Measurements from ENCODE around the gene SAXO1.
"Not testable (repeated sequence)": the region's sequence is repeated elsewhere in the genome, so short reads cannot be mapped to it uniquely, and the experiment has no call there.

Gene SAXO1

DNA sequence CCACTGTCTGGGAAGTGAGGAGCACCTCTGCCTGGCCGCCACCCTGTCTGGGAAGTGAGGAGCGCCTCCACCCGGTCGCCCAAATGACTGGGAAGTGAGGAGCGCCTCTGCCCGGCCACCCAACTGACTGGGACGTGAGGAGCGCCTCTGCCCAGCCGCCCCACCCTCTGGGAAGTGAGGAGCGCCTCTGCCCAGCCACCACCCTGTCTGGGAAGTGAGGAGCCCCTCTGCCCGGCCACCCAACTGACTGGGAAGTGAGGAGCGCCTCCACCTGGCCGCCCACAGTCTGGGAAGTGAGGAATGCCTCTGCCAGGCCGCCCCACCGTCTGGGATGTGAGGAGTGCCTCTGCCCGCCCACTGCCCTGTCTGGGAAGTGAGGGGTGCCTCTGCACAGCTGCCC, 32.9 kb downstream of the SAXO1 start:
- no peak for DNase-seq (ENCODE audit: low read depth, low spot score)

DNA sequence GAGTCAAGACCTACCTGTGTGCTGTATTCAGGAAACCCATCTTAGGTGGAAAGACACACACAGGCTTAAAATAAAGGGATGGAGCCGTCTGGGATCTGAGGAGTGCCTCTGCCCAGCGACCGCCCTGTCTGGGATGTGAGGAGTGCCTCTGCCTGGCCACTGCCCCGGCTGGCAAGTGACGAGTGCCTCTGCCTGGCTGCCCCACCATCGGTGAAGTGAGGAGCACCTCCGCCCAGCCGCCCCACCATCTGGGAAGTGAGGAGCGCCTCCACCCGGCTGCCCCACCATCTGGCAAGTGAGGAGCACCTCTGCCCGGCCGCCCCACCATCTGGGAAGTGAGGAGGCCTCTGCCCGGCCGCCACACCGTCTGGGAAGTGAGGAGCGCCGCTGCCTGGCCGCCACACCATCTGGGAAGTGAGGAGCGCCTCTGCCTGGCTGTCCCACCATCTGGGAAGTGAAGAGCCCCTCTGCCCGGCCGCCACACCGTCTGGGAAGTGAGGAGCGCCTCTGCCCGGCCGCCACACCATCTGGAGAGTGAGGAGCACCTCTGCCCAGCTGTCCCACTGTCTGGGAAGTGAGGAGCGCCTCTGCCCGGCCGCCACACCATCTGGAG, 33.7 kb downstream of the SAXO1 start:
- no peak for DNase-seq (ENCODE audit: low read depth, low spot score)

DNA sequence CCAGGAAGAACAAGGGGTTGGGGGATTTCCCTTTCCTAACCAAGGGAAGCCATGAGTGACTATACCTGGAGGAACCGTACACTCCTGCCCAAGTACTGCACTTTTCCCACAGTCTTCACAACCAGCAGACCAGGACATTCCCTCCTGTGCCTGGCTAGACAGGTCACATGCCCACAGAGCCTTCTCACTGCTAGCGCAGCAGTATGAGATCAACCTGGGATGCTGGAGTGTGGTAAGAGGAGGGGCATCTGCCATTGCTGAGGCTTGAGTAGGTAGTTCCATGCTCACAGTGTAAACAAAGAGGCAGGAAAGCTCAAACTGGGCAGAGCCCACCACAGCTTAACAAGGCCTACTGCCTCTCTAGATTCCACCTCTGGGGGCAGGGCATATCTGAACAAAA, 35.9 kb downstream of the SAXO1 start:
- DNase-seq (ENCODE audit: low read depth, low spot score): no peak

DNA sequence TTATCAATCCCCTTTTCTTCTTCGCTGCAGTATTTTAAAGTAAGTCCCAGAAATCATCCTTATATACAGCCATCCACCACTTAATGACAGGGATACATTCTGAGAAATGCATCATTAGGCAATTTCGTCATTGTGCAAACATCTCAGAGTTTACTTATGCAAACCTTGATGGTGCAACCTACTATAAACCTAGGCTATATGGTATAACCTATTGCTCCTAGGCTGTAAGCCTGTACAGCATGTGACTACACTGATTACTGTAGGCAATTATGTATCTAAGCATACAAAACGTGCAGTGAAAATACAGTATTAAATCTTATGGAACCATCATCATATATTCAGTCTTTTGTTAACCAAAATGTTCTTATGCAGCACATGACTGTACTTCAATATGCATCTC, 36.8 kb downstream of the SAXO1 start:
- DNase-seq (ENCODE audit: low read depth, low spot score): no peak

DNA sequence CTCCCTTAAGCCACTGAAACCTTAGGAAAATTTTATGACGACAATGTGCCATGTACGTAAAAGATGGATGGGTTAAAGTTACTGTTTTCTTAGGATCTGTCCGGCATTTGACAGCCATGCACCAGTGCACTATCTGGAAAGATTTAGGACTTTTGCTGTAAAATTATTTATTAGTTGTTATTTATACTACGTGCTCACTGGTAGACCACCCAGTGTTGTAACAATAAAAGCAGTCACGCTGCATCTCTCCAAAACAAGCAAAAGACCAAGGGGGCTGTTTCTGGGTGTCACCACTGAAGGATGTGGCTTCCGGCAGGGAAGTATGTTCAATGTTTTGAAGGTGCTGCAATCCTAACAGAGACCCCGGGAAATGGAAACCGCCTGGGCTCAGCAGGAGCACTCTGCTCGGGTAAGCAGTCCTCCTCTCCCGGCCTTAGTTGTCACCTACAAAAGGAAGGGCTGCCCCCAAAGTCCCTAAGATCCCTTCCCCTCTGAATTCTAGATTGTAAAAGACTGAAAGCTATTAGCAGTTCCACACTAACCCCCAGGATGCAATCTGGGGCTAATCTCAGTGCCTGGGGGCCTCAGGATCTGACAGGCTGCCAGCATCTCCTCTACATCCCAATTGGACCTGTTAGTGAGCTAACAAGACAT, 38.6 kb downstream of the SAXO1 start:
- DNase-seq (ENCODE audit: low read depth, low spot score): no peak

DNA sequence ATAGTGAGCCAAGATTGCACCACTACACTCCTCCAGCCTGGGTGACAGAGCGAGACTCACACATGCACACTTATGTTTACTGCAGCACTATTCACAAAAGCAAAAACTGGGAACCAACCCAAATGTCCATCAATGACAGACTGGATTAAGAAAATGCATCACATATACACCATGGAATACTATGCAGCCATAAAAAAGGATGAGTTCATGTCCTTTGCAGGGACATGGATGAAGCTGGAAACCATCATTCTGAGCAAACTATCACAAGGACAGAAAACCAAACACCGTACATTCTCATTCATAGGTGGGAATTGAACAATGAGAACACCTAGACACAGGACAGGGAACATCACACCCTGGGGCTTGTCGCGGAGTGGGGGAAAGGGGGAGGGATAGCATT, 41.8 kb downstream of the SAXO1 start:
- not testable (repeated sequence) for DNase-seq (ENCODE audit: low read depth, low spot score)

DNA sequence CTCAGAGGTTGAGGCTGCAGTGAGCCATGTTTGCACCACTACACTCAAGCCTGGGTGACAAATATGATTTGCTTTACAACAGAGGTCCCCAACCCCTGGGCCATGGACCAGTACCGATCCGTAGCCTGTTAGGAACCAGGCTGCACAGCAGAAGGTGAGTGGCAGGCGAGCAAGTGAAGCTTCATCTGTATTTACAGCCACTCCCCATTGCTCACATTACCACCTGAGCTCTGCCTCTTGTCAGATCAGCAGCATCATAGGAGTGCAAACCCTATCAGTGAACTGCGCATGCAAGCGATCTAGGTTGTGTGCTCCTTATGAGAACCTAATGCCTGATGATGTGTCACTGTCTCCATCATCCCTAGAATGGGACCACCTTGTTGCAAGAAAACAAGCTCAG, 42.5 kb downstream of the SAXO1 start:
- no peak for DNase-seq (ENCODE audit: low read depth, low spot score)

DNA sequence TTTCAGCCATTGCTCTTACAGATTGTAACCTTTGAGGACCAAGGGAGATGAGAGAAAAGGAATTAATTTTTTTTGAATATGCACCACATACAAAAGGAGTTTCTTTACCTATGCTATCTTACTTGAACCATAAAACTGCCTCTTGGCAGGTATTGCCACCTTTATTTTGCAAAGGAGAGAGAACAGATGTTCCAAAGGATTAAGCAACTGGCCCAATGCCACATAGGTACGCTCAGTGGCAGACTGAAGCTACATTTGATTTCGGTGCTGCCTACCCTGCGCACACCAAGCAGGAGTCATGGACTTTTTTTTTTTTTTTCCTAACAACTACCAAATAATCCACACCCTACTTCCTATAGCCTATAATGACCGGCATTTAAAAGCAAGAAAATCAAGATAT, 43.1 kb downstream of the SAXO1 start:
- DNase-seq (ENCODE audit: low read depth, low spot score): no peak

DNA sequence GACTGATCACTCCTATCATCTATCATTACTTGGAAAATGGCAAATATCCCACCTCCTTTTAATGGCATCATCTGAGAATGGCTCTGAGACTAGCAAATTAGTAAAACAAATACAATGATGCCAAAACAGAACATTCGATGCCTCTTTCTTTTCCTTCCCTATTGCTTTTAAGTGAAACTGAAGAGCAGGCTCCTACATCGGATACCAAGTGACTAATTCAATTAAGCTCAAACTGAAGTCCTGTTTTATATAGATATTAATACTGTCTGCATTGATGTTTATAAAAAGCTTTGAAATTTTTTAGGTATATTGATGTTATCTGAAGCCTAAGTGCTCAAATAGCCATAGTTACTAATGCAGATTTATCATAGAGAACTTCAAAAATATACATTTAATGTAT, 43.9 kb downstream of the SAXO1 start:
- no peak for DNase-seq (ENCODE audit: low read depth, low spot score)

DNA sequence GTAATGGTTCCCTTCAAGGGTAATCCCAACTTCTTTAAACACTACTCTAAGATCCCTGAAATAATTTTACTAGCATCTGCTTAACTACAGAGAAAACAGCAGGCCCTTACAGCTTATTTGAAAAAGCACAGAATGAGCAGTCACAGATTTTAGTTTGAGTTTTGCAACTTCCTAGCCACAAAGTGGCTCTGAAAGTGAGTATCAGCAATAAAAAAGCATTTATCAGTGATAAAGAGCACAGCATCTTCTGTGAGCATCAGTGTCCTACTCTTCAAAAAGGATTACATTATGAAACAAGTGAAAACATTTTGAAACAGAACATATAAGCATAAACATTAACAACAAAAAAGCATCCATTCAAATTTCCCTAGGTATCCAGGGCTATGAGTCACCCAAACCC, 45.0 kb downstream of the SAXO1 start:
- no peak for DNase-seq (ENCODE audit: low read depth, low spot score)

DNA sequence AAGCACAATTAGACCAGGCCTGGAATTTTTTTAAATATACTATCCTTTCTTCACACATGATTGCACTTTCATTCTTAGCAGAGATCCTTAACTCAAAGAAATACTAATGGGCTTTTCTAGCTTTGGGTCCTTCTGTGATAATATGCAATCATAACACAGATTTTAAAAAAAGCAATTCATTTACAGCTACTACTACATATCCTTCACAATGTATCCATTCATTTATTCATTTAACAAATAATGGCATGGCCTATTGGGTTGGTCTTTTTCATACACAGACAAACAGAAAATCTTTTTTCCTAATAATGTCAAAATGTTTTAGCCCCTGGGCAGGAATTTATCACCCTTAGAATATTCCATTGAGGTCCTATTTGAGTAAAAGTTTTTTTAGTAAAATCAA, 47.0 kb downstream of the SAXO1 start:
- DNase-seq (ENCODE audit: low read depth, low spot score): no peak

DNA sequence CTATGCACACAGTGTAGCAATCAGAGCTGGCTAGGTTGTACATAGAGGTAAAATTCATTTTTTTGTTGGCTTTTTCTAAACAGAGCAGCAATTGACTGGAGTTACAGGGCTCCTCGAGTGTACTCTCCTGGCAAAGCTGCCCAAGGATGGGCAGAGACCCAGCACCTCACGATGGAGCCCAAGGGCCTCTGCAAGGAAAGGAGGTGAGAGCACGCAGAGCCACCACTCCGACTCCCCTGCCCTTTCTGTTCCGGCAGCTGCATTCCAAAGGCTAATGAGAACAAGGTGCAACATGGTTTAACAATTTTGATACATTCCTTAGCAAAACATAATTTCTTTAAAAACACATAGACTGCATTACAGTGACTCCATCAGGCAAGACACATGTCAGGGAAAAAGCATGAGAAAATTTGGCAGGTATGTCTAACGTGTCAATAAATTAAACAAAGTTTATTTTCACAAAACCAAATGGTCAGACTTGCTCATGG, 47.5 kb downstream of the SAXO1 start:
- DNase-seq (ENCODE audit: low read depth, low spot score): no peak

DNA sequence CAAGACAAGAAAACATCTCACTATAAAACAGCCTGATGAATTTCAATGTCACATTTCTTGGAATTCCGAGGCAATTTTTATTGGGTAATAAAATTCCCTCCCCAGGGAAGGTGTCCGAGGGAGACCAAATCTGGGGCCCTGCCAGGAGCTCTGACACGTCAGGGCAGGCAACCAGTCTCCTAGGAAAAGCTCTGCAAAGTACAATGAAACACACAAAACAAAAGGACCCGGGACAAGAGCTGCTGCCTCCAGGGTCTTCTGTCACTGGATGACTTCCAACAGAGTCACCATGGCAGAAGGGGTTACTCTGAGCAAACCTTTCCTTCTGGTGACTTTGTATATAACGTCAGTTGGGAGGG, 50.8 kb downstream of the SAXO1 start:
- DNase-seq (ENCODE audit: low read depth, low spot score): no peak

DNA sequence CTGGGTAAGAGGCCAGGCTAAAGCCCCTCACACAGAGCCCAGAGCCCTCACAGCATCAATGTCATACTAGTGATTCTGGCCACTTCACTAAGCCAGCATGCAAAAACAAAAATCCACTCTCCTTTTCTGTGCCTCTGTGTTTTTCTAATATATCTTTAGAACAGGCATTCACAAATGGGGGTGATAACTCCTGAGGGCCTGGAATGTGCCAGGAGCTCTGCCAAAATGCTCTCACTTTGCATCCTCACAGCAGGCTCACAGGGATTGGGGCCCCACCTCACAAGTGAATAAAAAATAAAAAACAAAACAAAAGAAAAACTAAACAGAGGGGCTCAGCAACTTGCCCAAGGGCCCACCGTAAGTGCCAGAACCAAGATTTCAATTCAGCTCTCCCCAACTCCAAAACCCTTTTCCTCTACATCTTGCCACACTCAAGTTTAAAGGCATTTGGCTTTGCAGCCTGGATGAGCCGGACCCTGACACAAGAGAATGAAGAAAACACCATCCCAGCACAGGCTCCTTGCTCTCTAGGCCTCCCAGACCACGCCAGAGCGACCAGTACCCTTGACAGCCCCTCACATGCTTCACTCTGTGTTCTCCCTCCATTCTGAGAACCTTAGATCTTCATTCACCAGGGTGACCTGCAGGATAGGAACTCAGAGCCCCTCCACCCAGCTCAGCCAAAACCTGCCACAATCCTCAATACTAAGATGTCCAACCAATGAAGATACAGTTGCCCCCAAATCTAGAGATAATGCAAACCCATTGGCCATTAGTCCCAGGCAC, 51.3 kb downstream of the SAXO1 start:
- DNase-seq (ENCODE audit: low read depth, low spot score): no peak

DNA sequence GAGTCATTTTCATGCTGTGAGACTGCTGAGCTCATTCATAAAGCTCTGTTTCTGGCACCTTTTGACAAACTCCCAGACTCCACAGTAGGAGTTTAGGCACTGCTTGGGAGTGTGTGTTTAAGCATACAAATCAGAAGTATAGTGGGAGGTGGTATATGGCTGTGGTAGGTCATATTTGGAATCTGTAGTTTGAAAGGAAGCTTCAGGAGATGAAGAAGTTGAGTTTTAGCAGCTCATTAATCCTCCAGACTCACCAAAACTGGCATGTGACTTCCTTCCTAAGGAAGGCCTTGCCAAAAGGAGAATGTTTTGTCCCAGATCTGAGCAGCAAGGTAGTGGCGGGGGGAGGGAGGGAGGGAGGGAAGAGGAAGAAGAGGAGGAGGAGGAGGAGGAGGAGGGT, 52.8 kb downstream of the SAXO1 start:
- no peak for DNase-seq (ENCODE audit: low read depth, low spot score)

DNA sequence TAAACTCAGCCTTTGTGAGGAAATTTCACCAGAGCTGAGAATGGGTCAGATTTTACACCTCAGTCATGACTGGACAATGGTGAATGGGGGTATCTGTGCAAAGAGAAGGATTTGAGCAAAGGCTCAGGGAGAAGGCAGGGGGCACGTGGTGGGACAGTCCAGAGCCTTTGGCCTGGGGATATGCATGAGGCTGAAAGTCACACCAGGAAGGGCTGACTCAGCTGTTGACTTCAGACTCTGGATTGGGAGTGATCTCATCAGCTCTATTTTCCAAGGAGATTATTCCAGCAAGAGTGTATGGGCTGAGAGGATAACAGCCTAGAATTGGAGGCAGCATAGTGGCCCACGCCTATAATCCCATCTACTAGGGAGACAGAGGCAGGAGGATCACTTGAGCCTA, 53.6 kb downstream of the SAXO1 start:
- DNase-seq (ENCODE audit: low read depth, low spot score): no peak

DNA sequence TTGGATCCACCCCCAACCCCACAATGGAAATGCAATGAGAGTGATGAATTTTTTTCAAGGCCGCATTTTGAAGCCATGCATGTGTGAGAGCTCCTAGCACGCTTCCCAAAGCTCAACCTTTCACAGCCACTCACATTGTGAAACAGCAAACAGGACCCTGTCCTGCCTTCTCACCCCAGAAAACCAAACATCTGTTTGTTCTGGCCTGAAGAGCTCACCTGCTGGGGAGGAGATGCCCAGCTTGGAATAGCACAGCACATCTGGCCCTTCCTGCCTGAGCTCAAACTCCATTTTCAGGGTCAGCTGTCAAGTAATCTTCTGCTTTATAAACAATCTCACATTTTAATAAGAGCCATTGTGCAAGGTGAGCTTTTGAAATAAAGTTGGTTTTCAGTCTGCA, 54.8 kb downstream of the SAXO1 start:
- DNase-seq (ENCODE audit: low read depth, low spot score): no peak

DNA sequence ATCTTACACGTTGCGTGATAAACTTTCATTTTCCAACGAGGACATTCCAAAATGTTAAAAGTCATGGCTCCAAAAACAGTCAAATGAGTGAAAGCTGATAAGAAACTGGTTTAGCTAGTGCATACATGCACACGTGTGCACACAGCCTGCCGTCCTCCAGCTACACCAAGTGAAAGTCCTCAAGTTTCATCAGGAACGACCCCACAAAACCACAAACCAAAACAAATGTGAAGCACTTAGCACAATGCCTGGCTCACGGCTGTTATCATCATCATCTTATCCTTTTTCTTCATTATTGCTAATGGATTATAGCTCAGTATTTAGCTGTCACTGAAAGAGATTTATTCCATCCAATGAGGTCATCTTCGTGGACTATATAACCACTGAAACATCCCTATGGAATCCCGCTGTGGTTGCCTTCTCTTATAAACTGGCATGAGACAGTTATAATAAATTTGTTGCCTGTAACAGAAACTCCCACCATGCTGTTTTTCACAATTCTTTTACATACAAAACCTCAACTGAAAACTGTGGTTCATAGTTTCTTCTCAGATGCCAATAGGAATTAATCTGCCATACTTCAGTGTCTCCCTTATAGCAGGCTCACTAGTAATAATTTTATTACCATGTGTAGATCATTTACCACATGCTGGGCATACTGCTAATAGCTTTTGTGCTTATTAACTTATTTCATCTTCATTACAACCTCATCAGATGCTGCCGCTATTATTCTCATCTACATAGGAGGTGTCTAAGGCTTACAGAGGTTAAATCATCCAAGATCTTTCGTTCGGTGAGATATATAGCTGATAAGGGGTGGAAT, 56.1 kb downstream of the SAXO1 start:
- no peak for DNase-seq (ENCODE audit: low read depth, low spot score)

DNA sequence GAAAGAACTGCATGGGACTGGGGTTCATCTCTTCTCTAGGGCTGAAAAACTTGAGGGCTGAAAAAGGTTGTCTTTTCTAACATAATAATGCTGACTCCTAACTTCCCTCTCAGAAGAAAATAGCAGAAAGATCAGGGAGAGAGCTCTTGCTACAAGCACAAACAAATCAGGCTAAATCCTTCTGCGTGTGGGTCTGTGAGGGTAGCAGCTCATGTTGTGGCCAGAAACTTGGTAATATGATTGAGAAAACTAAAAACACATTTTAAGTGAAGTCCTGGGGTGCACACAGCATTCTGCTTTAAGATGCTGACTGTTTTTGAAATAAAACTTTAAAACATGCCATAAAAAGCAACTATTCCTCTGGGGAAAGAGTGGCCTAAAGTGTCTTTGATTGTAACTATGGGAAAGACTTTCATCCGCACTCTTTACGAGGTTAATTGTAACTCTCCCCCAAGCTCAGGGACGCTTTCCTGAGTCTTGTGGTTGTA, 56.7 kb downstream of the SAXO1 start:
- DNase-seq (ENCODE audit: low read depth, low spot score): no peak

DNA sequence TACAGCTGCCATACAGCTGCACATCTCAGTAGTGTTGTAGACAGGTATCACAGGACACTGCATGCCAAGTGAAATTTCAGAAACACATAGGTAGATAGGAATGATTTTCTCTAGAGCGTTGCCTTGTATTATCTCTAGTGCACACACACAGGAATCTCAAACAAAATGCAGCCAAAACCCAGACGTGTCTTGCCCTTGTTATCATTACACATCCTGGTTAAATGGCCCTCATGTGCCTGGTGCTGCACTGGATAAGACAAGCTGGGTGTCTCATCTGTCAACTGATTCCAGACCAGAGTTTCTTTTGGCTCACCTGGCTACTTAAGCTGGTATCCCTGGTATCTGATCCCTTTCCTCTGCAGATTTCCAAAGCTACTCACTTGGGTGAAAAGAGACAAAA, 59.7 kb downstream of the SAXO1 start:
- no peak for DNase-seq (ENCODE audit: low read depth, low spot score)

DNA sequence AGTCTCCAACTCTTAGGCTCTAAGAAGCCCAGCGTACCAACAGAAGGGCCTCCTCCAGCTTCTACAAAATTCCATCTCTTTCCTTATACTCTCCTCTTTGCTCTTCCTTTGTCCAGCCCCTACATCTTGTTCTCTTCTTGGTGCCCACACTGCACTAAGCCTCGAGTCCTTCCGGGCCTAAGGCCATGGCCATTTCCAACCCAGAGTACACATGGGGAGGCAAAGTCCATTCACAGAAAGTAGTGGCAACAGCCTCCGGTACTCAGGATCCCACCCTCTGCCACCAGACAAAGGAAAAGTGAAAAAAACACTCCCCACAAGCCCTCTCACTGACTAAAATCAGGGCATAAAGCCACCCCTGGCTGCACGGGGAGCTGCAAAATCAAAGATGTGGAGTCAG, 60.3 kb downstream of the SAXO1 start:
- no peak for DNase-seq (ENCODE audit: low read depth, low spot score)

DNA sequence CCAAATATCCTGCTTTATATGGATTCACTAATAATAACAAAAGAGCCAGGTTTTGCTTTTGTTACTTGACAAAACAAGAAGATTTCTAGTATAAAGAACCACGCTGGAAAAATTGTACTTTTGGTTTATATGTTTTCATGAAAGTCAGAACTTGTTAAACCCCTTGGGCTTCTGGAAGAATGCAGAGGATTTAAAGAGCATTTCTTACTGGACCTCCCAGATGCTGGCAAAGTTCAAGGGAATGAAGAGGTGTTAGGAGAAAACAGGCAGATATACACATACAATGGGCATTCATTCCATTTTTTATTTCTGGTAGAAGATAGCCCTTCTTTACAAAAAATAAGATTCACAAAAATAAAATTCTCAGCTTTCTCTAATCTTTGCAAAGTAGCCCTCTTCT, 61.1 kb downstream of the SAXO1 start:
- no peak for DNase-seq (ENCODE audit: low read depth, low spot score)
